NCI-H1694 (cell line): Measurements from ENCODE around the gene EHMT2.
"Not testable (repeated sequence)": the region's sequence is repeated elsewhere in the genome, so short reads cannot be mapped to it uniquely, and the experiment has no call there.

Experiments
- DNase-seq: peaks from one replicate; lab custom pipeline; 2025; lab: John Stamatoyannopoulos, UW

EHMT2 gene

DNA sequence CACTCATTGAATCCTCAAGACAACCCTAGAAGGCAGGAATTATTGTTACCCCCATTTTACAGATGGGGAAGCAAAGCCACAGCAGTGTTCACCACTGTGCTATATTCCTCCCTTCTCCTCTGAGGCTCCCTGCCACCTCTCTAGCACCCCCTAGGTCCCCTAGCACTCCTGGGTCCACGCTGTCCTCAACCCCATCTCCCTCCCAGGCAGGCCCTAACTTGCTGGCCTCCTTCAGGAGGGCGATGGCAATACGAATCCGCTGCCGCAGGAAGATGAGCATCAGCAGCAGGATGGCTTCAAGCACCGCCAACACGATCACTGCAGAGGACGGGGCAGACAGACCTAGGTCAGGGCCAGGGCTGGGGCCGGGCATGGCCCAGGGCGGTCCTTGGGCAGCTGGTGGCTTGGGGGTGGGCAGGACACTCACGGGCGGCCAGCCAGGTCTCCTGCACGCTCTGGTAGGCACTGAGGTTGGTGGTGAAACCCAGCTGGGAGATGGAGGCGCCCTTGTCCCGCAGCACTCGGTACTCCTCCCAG lies 27.0 kb downstream of the EHMT2 start:
- DNase-seq: no peak

DNA sequence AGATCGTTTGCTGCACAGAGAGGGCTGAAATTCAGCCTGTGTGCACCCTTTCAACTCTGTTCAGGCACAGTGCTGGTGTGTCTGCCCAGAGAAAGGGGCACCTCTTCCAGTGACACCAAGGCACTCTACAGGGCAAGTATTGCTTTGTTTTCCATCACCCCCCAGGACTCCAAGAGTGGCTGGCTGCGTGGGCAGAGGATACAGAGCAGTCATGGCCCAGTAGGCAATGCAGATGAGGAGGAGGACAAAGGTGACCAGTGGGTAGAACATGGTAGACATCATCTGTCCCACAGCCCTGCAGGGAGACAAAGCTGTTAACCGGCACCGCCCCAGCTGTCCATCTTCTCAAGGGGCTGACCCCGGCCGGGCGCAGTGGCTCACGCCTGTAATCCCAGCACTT lies 28.2 kb downstream of the EHMT2 start:
- no peak for DNase-seq

DNA sequence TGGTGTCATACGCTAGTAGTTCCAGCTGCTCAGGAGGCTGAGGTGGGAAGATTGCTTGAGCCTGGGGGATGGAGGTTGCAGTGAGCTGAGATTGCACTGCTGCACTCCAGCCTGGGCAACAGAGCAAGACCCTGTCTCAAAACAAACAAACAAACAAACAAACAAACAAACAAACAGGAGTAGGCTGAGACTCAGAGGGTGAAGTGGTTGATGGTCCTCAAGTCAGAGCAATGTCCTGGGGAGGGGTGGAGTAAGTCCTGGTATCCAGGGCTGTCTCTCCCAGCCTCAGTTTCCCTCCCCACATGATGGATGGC lies 28.9 kb downstream of the EHMT2 start:
- DNase-seq: not testable (repeated sequence)

DNA sequence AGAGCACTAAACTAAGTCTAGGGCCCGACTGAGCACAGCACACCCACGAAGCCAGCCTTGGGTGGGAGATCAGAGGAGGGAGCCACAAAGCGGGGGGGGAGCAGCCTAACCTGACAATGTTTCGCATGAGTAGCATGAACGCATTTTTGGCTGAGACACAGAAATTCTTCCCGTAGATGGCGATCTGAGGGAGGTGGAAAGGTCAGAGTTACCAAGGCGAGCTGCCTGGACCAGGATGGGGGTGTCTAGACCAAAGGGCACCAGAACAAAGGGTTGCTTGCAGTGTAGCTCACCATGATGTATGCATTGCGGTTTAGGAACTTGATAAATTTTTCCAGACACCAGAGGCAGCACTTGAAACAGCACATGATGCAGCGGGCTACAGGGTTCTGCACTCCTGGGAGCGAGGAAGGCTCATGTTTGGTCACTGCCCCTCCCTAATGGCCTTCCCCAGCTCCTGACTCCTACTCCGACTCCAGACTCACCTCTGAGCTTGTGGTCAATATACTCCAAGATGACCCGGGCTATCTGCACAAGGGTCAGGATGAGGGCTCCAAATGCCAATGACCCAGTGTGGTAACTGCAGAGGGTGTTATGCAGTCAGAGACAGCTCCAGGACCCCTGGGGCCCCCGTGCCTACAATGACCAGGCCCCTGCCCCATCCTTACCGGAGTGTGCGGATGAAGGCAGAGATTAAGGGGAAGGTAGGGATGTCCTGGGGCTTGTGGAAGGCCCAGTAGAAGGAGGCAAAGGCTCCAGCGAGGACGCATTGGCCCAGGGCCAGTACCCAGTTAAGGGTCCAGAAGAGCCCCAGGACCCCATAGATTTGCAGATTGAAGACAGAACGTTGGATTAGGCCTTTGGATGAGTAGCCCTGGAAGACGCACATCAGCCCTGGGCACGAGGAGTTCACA lies 32.0 kb downstream of the EHMT2 start:
- no peak for DNase-seq

DNA sequence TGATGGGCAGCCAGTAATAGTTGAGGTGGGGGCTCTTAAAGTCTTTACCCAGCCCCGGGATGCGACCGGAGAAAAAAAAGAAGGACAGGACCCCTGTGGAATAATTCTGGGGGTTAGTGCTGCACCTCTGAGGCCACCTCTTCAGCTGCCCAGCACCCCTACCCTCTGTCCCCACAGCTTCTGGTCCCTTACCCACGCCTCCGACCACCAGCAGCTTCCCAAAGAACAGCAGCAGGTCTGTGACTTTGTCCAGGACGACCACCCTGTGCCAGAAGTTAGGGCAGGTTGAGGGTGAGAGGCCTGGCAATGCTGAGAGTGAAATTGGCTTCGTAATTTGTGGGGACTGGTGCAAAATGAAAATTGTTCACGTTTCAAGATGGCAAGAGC lies 32.7 kb downstream of the EHMT2 start:
- DNase-seq: no peak

DNA sequence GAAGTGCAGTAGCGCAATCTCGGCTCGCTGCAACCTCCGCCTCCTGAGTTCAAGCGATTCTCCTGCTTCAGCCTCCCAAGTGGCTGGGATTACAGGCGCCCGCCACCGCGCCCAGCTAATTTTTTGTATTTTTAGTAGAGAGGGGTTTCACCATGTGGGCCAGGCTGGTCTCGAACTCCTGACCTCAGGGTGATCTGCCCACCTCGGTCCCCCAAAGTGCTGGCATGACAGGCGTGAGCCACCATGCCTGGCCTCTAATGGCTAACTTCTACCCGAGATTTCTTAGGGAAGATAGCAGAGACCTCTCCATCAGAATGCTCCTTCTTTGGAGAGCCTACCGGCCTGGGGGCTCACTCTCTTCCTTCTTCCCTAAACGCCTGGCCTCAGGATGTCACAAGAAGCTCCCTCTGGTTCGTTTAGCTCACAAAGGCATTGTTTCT lies 33.4 kb downstream of the EHMT2 start:
- not testable (repeated sequence) for DNase-seq

DNA sequence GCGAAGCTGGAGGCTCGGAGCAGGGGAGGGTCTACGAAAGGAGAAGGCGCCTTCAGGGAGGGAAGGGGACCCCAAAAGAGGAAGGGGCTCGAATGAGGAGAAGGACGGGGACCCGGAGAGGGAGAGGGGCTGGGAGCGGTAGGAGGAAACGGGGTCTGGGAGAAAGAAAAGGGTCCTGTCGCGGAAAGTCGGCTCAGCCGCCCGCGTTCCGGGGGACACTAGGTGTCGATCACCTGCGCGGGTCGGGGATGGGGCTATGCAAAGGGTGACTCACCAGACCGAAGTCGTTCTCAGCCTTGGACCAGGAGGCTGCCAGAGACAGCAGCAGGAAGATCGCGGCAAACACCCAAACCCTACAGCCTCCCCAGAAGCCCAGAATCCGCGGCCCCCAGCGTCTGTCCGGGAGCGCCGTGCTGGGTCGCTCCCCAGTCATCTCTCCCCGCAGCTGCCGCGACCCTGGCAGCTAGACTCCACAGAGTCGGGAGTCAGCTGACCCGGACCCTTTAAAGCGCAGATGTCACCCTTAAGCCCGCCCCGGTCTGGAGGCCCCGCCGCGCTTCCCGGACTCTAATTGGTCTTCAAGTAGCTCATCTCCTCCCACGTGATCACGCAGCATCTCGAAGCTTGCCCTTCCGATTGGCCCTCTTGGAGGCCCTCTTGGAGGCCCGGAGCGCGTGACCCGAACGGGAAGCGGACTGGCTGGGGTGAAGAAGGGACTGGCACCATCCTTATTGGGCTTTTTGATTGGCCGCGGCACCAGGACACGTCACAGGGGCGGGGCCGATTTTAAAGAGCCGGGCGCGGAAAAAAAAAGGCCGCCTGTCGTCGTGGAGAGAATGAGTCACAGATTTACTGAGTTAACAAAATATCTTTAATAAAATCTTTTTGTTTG lies 34.9 kb downstream of the EHMT2 start, which contains the start of gene NEU1:
TSS of gene NEU1 (minus strand) at position 478 of the 892 bp plus-strand sequence. CDS start at position 433, 45 bp downstream.
- peak; percentile 97 for DNase-seq

DNA sequence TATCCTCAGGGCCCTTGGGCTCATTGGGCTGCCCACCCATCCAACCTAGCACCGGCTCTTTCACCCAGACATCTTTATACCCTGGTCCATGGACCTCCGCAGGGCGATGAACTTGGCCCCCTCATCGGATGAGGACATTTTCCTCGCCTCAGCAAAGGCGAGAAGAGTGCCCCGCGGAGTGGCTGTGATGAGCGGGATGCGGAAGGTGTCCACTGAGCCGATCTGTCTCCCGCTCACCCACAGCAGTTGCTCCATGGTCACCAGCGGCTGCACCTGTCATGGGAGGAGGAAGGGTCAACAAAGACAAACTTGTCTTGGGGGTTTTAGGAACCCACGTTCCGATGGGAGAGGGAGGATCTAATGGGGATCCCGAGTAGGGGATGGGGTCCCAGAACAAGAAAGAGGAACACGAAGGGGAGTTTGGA lies 35.6 kb downstream of the EHMT2 start:
- no peak for DNase-seq

DNA sequence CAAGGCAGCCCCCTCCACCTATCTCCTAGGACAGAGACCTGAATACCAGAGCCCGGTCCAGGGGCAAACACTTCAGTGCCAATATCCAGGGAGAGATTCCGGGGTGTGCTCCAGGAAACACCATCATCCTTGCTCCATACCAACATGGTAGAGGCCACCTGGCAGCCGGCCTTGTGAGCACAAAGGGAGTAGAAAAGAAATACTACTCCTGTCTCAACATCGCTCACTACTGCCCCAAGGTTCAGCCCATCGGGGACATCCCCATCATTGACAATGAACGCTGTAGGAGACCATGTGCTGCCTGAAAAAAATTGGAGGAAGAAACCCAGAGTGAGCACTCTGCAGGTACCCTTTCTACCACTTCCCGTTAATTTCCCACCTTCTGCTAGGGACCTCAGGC lies 36.3 kb downstream of the EHMT2 start:
- DNase-seq: no peak

DNA sequence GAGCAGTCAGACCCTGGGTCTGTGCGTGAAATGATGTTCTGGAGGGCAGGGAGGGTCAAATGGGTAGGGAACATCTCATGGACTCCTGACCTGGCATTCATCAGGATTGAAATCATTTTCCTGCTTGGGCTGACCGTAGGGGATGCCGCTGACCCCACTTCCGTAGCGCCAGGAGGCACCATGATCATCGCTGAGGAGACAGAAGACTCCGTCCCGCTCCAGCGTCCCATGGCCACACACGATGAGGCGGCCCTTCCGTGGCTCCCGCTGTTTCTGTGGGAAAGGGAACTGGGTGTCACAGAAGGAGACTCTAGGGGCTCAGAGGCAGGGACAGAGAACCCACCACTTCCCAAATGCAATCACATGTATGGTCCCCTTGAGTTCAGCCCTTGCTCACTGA lies 37.1 kb downstream of the EHMT2 start:
- DNase-seq: no peak

DNA sequence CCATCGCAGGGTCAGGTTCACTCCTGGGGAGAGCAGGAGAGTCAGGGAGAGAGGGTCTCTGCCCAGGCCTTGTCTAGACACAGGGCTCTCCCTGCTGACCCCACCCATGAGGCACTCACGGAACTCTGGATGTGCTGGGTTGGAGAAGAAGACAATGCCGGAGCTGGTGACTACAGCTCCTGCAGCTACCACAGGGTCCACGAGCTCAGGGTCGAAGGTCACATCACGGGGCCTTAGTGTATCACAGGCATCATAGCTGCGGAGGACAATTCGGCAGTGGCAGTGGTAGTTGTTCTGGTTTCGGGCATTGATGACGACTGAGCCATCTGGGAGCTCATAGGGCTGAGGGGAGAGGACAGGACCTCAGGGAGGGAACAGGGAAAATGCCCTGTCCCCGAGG lies 37.6 kb downstream of the EHMT2 start:
- no peak for DNase-seq

DNA sequence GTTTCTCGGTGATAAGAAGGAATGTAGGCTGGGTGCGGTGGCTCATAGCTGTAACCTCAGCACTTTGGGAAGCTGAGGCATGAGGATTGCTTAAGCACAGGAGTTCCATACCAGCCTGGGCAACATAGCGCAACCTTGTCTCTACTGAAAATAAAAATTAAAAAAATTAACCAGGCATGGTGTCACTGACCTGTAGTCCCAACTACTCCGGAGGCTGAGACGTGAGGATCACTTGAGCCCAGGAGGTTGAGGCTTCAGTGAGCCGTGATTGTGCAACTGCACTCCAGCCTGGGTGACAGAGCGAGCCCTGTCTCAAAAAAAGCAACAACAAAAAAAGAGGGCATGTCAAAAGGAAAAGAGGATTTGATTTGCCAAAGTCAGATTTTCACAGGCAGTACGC lies 38.8 kb downstream of the EHMT2 start:
- no peak for DNase-seq

DNA sequence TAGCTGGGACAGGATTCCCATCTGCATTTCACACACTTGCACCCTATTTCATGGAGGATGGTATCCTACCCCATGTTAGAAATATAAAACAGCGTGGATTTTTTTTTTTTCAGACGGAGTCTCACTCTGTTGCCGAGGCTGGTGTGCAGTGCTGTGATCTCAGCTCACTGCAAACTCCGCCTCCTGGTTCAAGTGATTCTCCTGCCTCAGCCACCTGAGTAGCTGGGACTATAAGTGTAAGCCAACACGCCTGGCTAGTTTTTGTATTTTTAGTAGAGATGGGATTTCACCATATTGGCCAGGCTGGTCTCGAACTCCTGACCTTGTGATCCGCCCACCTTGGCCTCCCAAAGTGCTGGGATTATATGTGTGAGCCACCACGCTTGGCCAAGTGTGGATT lies 39.7 kb downstream of the EHMT2 start:
- DNase-seq: not testable (repeated sequence)

DNA sequence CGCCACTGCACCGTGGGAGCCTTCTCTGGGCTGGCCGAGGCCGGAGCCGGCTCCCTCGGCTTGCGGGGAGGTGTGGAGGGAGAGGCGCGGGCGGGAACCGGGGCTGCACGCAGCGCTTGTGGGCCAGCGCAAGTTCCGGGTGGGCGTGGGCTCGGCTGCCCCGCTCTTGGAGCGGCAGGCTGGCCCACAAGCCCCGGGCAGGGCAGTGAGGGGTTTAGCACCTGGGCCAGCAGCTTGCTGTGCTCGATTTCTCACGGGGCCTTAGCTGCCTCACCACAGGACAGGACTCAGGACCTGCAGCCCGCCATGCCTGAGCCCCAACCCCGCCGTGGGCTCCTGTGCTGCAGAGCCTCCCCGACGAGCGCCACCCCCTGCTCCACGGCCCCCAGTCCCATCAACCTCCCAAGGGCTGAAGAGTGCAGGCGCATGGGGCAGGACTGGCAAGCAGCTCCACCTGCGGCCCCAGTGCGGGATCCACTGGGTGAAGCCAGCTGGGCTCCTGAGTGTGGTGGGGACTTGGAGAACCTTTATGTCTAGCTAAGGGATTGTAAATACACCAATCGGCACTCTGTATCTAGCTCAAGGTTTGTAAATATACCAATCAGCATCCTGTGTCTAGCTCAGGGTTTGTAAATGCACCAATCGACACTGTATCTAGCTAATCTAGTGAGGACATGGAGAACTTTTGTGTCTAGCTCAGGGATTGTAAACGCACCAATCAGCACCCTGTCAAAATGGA lies 45.3 kb downstream of the EHMT2 start:
- not testable (repeated sequence) for DNase-seq

DNA sequence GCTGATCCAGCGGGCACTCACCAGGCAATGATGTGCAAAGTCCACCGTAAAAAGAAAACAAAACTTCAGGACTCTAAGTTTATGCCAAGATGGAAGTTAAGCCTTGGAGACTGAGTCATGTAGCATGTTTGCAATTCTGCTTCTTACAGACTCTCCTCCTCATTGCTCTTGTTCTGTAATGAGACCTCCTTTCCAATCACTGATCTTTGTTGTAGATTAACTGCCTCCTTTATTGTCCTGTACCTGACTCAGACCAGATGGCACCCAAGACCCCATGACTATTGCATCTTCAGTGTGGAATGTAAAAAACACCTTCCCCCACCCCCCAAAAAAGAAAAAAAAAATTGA lies 46.0 kb downstream of the EHMT2 start:
- DNase-seq: no peak

DNA sequence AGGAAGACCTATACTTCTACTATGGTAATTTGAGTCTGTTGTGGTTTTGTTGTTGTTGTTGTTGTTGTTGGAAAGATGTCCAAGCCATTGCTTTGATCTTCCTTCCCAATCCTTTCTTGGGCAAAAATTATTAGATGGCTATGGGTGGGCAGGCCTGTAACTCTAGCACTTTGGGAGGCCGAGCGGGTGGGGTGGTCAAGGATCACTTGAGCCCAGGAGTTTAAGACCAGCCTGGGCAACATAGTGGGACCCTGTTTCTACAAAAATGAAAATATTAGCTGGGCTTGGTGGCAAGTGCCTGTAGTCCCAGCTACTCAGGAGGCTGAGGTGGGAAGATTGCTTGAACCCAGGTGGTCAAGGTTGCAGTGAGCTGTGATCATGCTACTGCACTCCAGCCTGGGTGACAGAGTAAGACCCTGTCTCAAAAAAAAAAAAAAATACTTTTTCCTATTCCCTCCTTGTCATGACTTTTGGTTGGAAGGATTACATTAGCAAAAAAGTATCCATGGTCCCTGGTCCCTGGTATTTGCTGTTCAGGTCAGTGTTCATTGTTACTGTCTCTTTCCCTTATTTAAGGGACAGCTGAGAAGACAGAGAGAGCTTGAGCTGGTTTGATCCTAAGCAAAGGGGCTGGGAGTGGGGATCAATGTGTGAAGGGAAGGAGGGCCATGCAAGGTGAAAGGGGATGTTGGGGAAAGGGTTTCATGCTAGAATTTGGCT lies 46.6 kb downstream of the EHMT2 start:
- no peak for DNase-seq

DNA sequence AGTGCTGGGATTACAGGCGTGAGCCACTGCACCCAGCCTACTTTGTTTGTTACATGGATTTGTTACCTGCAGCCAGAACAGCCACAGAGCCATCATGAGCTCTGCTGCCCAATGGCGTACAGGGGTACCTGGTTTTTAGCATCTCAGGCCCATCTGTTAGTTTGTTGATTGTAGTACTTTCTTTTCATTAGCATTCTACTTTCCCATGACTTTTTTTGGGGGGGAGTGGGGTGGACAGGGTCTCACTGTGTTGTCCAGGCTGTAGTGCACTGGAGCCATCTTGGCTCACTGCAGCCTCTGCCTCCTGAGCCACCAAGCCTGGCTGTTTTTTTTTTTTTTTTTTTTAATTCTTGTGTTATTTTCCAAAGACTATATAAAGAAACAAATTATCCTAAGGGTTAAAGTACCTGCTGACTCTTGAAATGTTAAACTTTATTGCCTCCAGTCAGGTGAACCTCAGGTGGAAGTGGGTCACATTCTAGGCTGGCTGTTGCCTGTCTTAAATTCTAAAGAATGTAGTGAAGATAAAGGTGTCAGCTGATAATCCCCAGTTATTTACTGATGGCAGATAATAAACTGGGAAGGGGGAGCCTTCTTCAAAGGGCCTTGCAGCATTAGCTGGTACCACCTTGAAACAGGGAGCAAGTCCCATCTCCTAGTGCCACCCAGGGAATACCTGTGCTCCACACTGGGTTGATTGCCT lies 50.1 kb downstream of the EHMT2 start:
- no peak for DNase-seq

DNA sequence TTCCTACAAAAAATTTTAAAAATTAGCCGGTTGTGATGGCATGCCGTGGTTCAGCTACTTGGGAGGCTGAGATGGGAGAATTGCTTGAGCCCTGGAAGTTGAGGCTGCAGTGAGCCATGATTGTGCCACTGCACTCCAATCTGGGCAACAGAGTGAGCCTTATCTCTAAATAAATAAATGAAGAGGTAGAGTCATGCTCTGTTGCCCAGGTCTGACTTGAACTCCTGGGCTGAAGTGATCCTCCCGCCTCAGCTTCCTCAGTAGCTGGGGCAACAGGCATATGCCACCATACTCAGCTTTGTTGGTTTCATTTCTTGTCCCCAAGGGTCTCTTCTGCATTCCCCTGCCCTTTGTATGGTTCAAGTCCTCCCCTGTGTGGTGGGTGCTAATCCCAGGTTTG lies 53.0 kb downstream of the EHMT2 start:
- no peak for DNase-seq

DNA sequence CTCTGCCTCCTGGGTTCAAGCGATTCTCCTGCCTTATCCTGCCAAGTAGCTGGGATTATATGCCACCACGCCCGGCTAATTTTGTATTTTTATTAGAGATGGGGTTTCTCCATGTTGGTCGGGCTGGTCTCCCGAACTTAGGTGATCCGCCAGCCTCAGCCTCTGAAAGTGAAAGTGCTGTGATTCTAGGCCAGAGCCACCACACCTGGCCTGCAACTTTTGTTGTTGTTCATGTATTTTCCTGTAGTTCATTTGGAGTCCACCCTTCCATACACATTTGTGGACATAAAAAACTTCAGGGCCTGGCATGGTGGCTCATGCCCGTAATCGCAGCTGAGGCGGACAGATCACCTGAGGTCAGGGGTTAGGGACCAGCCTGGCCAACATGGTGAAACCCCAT lies 55.4 kb downstream of the EHMT2 start:
- DNase-seq: no peak

DNA sequence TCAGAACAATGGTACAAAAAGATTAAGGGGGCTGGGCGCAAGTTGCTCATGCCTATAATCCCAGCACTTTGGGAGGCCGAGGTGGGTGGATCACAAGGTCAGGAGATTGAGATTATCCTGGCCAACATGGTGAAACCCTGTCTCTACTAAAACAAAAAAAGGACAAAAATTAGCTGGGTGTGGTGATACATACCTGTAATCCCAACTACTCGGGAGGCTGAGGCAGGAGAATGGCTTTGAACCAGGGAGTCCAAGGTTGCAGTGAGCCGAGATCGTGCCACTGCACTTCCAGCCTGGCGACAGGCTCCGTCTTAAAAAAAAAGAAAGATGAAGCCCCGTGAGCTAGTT lies 57.7 kb downstream of the EHMT2 start:
- not testable (repeated sequence) for DNase-seq

DNA sequence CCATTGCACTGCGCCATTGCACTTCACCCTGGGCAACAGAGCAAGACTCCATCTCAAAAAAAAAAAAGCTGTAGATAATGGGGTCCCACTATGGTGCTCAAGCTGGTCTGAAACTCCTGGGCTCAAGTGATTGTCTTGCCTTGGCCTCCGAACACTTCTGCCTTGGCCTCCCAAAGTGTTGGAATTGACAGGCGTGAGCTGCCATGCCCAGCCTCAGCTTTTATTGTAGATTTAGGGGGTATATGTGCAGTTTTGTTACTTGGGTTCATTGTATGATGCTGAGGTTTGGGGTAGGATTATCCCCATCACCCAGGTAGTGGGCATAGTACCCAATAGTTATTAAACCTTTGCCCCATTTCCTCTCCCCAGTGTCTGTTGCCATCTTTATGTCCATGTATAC lies 58.5 kb downstream of the EHMT2 start:
- no peak for DNase-seq
